Hematopoietic multipotent progenitor cell treated with erythropoietin and hydrocortisone succinate and interleukin-3 and kit ligand, for 8 days (in vitro differentiated cells): ENCODE measurements around the gene FOXD4L3.
"Not testable (repeated sequence)": the region's sequence is repeated elsewhere in the genome, so short reads cannot be mapped to it uniquely, and the experiment has no call there.

Source experiments
- DNase-seq: peaks from one replicate; pipeline ENCODE4 v3.0.0-alpha.2; 2015

Gene FOXD4L3

DNA sequence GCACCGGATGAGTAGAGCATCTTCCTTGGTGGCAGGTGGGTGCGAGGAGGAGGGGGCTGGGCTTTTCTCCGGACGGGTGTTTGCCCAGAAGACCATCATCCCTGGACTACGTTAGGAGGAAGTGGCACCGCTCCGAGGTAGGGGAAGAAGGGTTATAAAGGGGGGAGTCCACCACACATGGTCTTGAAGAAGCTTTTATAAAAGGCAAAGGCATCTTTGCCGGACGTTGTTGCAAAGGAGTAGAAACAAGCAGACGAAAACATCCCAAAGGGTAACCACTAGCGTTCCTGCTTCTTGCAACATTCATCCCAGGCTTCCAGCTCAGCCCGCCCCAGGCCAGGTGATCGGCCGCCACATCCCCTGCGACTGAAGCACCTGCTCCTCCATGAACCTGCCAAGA lies at the start of gene FOXD4L3:
TSS of gene FOXD4L3 (plus strand) at position 301 of the 400 bp plus-strand sequence. CDS start at position 386, 85 bp downstream.
- not testable (repeated sequence) for DNase-seq

DNA sequence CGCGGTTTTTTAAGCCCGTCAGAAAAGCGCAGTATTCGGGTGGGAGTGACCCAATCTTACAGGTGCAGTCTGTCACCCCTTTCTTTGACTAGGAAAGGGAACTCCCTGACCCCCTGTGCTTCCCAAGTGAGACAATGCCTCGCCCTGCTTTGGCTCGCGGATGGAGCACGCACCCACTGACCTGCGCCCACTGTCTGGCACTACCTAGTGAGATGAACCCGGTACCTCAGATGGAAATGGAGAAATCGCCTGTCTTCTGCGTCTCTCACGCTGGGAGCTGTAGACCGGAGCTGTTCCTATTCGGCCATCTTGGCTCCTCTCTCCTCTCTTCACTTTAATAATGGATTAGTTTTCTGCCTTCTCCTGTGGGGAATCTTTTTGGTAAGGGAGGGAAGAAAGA lies 21.6 kb upstream of the FOXD4L3 start:
- not testable (repeated sequence) for DNase-seq

DNA sequence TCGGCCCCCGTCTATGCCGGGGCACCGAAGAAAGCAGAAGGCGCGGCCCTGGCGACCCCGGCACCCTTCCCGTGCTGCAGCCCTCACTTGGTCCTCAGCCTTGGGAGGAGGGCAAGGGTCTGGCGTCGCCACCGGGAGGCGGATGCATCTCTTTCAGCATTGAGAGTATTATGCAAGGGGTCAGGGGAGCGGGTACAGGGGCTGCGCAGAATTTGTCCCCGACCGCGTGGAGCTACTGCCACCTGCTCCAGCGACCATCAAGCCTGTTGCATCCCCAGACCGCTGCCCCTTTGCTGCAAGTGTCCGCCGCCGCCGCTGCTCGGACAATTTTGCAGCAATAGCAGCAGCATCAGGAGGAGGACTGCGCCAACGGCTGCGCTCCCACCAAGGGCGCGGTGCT lies 1.1 kb downstream of the FOXD4L3 start:
- DNase-seq = not testable (repeated sequence)

DNA sequence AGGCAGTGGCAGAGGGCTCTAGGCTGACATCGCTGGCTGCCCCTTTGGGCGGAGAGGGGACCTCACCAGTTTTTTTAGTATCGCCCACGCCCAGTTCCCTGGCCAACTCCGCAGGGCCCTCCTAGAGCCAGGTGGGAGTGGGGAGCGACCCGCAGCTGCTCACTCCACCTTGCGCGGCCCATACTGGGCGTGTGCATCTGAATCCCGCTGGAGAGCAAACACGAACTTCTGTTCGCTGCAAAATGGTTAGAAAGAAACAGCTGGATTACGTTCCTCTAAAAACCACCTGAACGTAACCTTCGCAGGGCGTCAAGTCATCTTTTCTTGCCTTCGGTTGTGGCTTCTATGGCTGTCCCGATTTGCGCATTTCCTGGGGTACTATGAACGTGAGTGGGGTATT lies 1.5 kb downstream of the FOXD4L3 start:
- not testable (repeated sequence) for DNase-seq

DNA sequence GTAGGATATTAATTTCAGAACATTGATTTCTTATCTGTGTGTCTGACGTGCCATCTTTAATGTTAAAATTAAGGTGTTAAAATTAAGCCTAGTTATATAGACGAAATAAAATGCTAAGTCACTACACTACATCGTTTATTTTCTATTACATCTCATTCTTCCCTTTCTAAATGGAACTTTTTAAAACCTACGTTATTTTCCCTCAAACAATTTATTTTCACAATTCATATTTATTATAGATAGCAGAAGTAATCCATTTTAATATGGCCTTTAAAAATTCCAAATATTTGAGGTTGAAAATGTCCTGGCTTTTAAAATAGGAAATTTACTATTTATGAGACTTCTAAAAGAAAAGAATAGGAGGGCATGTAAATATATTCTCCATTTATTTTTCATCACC lies 2.1 kb downstream of the FOXD4L3 start:
- not testable (repeated sequence) for DNase-seq

DNA sequence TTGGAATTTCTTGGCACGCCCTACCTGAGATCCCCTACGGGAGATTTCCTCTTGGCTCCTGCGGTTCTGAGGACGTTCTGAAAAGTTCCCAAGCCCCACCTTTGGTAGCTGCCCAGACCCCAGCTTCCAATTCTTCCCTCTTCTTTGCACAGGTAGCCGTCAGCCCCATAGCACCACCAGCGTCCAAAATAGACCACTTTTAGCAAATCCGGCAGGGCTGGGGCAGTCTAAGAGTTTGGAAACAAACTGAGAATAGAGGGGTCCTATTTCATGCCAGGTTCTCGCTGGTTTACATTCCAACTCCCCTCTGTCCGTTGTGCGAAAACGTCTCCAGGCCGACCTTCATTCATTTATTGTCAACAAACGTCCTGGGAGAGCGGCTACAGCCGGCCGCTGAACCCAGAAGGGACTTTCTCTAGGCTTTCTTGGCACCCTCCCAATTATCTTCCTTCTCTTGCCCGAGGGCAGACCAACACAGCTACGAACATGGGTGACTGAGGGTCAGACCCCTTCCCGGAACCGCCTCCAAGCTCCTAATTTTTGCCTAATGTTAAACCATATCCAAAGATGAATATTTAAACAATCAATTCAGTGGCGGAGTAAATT lies 3.1 kb downstream of the FOXD4L3 start:
- DNase-seq = not testable (repeated sequence)

DNA sequence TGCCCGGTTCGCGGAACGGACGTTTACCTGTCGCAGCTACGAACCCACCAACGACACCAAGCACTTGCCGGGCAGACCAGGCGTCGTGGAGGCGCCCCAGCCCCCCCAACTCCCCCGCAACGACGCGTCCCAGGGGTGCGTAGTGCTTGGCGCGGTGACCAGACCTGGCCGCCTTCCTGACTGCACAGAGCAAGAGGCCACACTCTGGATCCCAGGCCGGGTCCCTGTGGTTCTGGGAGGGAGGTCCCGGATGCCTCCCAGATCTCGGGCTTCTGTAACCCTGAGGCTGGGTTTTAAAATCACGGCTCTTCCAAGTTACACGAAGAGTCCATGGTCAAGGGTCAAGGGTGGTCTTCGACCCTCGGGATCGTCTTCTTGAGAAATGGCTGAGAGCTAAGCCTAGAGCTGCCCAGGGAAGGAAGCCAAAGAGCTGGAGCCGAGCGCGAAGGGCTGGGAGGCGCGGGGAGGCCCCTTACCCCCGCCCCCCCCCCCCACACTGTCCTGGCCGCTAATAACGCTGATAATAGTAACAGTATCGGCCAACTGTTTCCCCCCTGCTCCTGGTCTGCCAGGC lies 3.8 kb downstream of the FOXD4L3 start:
- DNase-seq = not testable (repeated sequence)

DNA sequence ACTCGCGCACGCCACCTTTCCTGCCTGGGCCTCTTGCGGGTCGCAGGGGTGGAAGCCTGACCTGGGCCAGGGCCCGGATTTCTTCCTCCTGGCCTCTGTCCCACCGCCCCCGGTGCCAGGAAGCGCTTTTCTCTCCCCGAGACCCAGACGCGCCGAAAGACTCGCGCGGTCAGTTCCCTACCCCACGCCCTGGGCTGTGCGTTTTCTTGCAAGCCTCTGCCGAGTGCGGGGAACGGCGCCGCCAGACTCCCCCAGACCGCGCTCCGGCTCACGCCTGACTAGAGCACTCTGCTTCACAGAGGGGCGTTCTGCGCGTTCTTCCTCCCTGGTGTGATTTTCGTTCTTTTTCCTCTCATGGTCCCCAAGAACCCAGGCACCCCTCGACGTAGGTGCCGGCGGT lies 4.5 kb downstream of the FOXD4L3 start:
- not testable (repeated sequence) for DNase-seq

DNA sequence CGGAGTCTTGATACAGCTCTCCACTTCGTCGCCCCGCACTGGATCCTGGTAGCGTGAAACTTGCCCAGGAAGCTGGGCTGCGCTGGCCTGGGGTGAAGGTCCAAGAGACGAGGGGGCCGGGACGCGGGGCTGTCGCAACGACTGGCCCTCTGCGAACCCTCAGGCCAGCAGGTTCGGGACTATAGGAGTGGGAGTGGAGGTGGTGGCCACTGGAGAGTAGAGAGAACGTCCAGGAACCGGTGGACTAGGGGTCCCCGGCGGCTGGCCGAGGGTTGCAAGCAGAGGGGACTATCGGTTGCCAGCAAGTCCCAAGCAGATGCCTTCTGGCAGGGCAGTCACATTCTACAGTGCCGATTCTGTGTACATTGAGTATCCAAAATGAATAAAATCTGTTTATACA lies 5.0 kb downstream of the FOXD4L3 start:
- not testable (repeated sequence) for DNase-seq

DNA sequence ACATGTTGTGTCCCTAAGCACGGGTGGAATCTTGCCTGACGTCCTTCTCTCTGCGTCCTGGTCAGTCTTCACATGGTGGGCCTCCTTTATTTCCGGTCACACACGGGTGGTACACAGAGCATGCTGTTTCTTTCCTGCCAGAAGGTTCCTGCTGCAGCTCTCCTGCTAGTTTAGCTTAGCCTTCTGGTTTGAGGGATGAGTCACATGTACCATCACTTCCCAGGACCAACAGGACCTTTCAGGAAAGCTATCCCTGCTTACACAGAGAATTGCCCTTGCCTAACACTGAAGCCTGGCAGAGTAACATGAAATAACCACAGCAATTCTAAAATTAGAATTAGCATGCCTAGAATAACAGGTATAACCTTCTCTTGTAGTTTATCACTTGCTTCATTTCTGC lies 8.5 kb downstream of the FOXD4L3 start:
- DNase-seq = not testable (repeated sequence)

DNA sequence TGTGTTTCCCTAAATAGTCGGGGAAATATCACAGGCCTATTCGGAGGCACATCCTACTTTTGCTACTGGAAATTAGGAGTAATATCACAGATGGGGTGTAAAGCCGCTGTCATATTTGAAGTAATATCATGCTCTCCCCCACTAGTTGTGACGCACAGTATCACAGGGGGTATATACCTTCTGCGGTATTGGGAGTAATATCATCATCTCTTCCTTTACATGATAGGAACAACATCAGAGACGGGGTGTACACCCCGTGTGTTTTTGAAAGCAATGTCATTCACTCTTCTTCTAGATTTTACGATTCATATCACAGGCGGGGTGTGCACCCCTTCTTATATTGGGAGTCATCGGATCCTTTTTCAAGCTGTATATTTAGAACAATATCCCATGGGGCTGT lies 15.5 kb downstream of the FOXD4L3 start:
- DNase-seq = not testable (repeated sequence)

DNA sequence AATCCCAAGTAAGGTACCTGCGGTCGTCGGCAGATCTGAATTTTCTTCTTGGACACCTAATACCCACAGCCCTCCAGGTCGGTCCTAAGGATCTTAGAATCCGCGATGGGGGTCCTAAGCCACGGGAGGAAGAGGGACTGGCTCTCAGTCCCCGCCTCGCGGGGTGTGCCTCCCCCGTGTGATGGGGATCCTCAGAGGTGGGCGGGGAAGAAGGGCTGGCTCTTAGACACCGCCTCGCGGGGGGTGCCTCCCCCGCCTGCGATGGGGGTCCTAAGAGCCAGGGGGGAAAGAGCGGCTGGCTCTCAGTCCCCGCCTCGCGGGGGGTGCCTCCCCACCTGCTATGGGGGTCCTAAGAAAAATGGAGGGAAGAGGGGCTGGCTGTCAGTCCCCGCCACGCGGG lies 21.1 kb downstream of the FOXD4L3 start:
- not testable (repeated sequence) for DNase-seq

DNA sequence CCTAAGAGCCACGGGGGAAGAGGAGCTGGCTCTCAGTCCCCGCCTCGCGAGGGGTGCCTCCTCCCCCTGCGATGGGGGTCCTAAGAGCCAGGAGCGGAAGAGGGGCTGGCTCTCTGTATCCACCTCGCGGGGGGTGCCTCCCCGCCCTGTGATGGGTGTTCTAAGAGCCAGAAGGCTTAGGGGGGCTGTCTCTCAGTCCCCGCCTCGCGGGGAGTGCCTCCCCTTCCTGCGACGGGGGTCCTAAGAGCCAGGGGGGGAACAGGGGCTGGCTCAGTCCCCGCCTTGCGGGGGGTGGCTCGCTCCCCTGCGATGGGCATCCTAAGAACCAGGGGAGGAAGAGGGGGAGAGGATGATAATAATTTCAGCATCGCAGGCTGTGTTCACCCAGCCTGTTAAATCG lies 21.9 kb downstream of the FOXD4L3 start:
- not testable (repeated sequence) for DNase-seq

DNA sequence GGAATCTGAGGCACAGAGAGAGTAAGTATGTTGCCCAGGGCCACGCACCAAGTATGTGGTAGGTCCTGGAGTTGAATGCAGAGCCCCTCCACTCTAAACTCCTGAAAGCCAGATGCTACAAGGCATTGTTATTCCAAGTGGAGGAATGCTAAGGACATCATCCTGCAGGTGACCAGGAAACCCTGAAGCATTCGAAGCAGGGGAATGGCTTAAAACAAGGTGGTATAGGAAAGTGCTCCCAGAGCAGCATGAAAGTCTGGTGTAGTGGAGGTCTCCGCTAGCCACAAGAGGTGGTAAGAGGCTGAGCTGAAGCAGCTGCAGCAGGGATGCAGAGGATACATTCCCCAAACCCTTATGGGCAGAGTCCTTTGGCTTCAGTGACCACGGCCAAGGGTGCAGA lies 26.4 kb downstream of the FOXD4L3 start:
- not testable (repeated sequence) for DNase-seq

DNA sequence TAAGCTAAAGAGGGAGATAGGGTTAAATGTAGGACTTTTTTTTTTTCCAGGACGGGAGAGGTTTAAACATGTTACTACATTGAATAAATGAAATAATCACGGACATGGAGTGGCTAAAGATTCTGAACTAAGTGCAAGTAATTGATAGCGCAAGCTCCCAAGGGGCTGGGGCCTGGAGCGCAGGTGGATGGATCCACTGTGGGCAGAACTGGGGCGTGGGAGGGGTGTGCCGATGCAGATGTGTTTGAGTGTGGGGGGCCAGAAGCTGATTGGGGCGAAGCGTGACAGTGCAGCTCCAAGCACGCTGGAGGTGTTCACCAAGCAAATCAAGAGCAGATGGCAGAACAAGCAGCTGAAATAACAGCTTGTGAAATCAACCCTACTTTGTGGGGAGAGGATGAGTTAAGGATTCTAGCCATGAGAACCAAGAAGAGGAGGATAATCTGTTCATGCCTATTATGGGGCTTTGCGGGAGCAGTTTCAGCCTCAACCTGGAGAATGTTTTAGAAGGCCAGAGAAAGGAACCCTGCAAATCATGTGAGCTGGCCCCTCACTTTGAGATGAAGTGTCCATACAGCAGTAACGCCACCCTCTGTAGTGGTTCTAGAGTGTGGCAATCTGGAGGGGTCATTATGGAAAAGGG lies 28.0 kb downstream of the FOXD4L3 start:
- DNase-seq = not testable (repeated sequence)

DNA sequence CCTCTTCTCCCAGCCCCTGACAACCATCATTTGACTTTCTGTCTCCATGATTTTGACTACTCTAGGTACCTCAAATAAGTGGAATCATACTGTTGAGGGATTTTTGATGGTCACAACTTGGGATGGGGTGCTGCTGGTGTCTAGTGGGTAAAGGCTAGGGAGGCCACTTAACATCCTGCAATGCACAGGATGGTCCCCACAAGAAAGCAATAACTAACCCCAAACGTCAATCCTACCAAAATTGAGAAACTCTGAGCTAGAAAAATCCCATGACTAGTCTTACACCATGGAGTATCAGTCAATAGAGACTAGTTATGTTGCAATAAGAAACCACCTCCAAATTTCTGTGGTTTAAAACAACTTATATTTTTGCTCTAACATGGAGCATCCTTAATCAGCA lies 29.5 kb downstream of the FOXD4L3 start:
- DNase-seq = not testable (repeated sequence)

DNA sequence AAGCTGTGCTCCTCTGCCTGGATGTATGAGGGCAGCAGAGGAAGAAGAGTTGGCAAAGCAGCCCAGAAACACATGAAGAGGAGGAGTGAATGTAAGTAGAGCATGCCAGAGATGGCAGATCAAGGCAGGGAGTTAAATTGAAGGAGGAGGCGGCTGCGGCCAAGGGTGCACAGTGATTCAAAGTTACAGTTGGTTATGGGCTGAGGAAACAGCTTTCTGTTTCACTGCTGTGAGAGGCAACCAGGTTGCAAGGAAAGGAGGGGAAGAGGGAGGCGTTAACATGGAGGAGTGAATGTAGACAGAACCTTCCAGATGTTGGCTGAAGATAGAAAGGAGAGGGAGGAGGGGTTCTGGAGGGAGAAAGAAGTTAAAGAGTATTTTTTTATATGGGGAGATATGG lies 33.3 kb downstream of the FOXD4L3 start:
- not testable (repeated sequence) for DNase-seq

DNA sequence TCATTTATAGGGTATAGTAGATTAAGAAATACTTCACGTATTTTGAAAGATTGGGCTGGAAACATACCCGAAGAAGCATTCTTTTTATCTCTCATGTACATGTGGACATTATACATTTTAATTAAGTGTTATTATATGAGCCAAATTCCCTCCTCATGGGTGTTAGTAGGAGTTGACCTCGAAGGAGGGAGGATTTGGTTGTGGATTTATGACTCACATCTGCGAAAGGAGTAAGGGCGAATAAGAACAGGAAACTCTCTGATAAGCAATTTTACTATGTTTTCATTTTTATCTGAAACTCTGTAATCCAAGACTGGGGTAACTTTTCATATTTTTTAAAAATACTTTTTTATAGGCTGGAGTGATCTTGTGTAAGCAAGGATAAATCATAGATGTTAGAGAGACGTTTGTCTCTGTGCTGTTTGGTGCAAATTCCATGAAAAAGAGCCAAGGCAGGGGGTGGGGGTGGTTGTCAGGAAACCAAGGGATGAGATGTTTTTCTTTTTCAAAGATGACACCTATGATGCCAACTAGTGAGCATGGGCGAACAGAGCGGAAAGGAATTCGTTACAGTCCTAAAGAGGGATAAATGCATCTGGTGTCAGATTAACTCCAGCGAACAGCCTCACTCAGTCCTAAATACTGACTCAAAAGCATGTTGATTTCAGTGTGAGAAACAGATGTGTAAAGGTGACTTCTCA lies 34.1 kb downstream of the FOXD4L3 start:
- not testable (repeated sequence) for DNase-seq

DNA sequence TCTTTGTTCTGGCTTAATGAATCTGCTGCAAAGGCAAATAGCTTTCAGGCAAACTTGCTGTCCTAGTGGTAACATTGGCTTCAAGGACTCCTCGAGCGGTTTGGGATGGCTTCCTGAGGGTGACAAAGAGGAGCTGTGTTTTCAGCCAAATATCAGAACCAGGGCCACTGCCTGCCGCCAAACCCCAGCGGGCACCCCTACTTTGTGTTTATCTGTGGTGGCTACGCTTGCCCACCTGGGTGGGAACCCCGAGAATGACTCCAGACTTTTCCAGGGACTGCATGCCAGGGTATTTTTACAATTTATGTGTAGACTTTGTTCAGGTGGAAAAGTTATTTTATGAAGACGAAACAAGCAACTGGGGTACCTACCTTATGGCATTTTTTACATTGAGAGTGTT lies 35.3 kb downstream of the FOXD4L3 start:
- DNase-seq = not testable (repeated sequence)

DNA sequence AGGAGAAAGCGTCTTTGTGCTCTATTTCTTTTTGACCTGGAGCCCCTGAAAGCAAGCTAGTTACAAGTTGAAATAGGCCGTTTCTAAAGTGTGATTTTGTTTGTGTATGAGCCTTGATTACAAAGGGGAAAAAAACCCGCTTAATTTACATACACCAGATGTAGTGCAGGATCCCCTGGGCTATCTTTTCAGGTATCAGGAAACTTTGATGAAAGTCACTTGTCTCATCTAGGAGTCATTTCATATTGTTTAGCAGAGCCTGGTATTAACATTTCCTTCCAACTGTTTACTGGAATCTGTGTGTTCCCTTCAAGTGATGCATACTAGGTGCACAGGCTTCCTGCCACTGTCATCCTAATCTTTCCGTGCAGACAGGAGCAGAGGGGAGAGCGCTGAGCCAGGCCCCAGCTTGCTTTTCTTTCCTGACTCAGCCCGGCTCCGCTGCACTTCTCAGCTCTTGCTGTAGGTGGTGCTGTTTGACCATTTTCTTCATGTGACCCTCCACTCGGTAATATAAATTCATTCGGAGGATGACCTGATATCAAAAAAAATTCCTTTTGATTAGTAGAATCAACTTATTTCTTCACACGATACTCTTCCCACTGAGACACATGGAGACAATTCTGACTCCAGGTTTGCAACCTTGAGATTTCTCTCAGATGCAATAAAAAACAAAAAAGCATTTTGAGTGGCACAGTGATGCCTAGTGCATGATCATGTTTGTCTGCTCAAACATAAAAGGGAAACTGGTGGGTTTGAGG lies 39.8 kb downstream of the FOXD4L3 start:
- not testable (repeated sequence) for DNase-seq

DNA sequence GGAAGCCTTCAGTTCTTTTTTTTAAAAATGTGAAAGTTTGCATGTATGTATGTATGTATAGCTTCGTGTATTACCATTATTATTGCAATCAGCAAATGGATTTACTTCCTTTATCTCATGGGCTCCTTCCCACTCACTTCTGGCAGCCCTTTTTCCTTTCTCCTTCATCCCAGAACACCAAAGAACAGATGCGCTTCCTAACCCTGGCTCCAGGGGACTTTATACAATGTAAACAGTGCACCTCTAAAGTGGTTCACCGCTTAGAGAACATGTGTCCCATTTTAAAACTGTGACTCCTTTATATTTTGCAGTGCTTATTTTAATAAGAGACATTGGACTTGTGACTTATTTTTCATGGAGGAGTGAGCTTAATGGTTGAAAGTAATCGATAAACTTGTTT lies 40.6 kb downstream of the FOXD4L3 start:
- DNase-seq = not testable (repeated sequence)

DNA sequence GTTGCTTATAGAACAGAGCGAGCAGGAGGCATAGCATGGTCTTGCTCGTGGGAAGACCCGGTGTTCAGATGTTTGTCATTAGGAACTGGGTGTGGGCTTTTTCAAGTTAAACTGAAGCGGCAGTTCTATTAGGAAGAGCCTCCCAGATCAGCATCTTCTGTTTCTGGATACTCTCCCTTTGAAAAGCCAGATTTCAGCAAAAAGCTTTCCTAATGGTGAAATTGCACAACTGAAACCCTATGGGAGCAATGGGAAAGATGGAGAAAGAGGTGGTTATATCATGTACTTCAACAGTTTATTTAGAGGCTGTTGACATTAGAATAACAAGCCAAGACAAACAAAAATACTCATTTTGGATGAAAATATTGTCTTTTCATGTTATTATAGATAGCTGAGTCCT lies 41.3 kb downstream of the FOXD4L3 start:
- DNase-seq = not testable (repeated sequence)

DNA sequence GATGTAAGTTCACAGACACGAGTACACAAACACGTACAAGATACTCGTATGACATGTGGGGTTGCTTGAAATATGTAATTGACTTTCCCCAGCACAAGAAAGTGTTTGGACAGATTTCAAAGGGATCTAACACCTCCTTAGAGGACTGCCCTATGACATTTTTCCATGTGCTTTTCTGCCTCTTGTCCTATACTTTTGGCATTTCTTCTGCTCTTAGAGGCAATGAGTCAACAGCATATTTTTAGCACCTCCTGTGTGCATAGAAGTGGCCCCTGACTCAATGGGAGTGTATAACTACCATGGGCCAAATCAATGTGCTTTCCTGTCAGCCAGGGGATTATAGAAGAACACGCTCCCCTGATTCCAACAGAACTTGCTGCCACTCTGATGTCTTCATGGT lies 49.0 kb downstream of the FOXD4L3 start:
- not testable (repeated sequence) for DNase-seq
